Neuronal stem cell (in vitro differentiated cells): ENCODE data around the gene NOSTRIN.

Experiments
- DNase-seq: peaks from one replicate; pipeline ENCODE4 v3.0.0-alpha.2; 2013; ENCODE audit warnings: low spot score
- H2AFZ ChIP-seq: one replicate; pipeline ENCODE4 v1.6.1; 2013; ENCODE audit warnings: mild to moderate bottlenecking, low read length, inconsistent platforms
- H2AK5ac ChIP-seq: 2 replicates; pipeline ENCODE4 v1.6.1; 2013; ENCODE audit warnings: low read depth, mild to moderate bottlenecking, inconsistent platforms, low read length, moderate library complexity, mixed read lengths
- H2BK120ac ChIP-seq: 2 replicates; pipeline ENCODE4 v1.6.1; 2013; ENCODE audit warnings: low read depth, mild to moderate bottlenecking, inconsistent platforms, low read length, moderate library complexity, mixed read lengths
- H2BK12ac ChIP-seq: one replicate; pipeline ENCODE4 v1.6.1; 2013; ENCODE audit warnings: low read length, inconsistent platforms
- H2BK15ac ChIP-seq: 2 replicates; pipeline ENCODE4 v1.6.1; 2013; ENCODE audit warnings: mild to moderate bottlenecking, low read length, inconsistent platforms, mixed read lengths
- H2BK5ac ChIP-seq: one replicate; pipeline ENCODE4 v1.6.1; 2013; ENCODE audit warnings: inconsistent platforms, mild to moderate bottlenecking, low read length, moderate library complexity
- H3K14ac ChIP-seq: one replicate; pipeline ENCODE4 v1.6.1; 2013; ENCODE audit warnings: low read length, inconsistent platforms
- H3K18ac ChIP-seq: 2 replicates; pipeline ENCODE4 v1.6.1; 2013; ENCODE audit warnings: low read length, inconsistent platforms
- H3K23ac ChIP-seq: 2 replicates; pipeline ENCODE4 v1.6.1; 2013; ENCODE audit warnings: low read depth, mild to moderate bottlenecking, mixed read lengths, low read length, inconsistent platforms; ENCODE audit not compliant: poor library complexity
- H3K27ac ChIP-seq: replicated peaks from 3 replicates; pipeline ENCODE4 v1.5.1; 2013; ENCODE audit warnings: low read length, inconsistent platforms
- H3K27me3 ChIP-seq, 3 experiments: 2 replicates each; pipeline ENCODE4 v1.6.1; 2013; ENCODE audit warnings: low read length in 3 of 3, mild to moderate bottlenecking in 2 of 3, inconsistent platforms in 1 of 3, low read depth in 1 of 3, mixed read lengths in 1 of 3, moderate library complexity in 1 of 3; ENCODE audit not compliant: control insufficient read depth in 3 of 3, insufficient read depth in 3 of 3
- H3K36me3 ChIP-seq, 2 donors: replicated peaks in 1 of 2; 2 replicates each; pipeline ENCODE4 v1.6.1; 2013; ENCODE audit warnings: low read length in 2 of 2; ENCODE audit not compliant: control insufficient read depth in 2 of 2, insufficient read depth in 2 of 2
- H3K4ac ChIP-seq: 2 replicates; pipeline ENCODE4 v1.6.1; 2013; ENCODE audit warnings: inconsistent platforms, mild to moderate bottlenecking, low read length, moderate library complexity
- H3K4me1 ChIP-seq, 2 donors: 1 replicate in 1 of 2; 2 replicates in 1 of 2; pipeline ENCODE4 v1.6.1; 2013; ENCODE audit warnings: low read length in 2 of 2, low read depth in 1 of 2; ENCODE audit not compliant: control insufficient read depth in 2 of 2, insufficient read depth in 1 of 2
- H3K4me2 ChIP-seq: one replicate; pipeline ENCODE4 v1.6.1; 2013; ENCODE audit warnings: mild to moderate bottlenecking, low read length, inconsistent platforms; ENCODE audit not compliant: insufficient read depth, poor library complexity, severe bottlenecking
- H3K4me3 ChIP-seq, 2 donors: 2 replicates each; pipeline ENCODE4 v1.5.1; 2013; ENCODE audit warnings: low read length in 2 of 2, mild to moderate bottlenecking in 2 of 2, inconsistent platforms in 1 of 2, moderate library complexity in 1 of 2
- H3K79me1 ChIP-seq: one replicate; pipeline ENCODE4 v1.6.1; 2013; ENCODE audit warnings: low read depth, mild to moderate bottlenecking, inconsistent platforms, low read length, moderate library complexity
- H3K9ac ChIP-seq: one replicate; pipeline ENCODE4 v1.6.1; 2013; ENCODE audit warnings: mild to moderate bottlenecking, low read depth, low read length, inconsistent platforms; ENCODE audit not compliant: poor library complexity
- H3K9me3 ChIP-seq, 2 donors: replicated peaks in 1 of 2; 2 replicates each; pipeline versions ENCODE3 to v1.6.1; 2013; ENCODE audit warnings: low read length in 2 of 2, mild to moderate bottlenecking in 2 of 2, inconsistent platforms in 1 of 2, low read depth in 1 of 2, mixed read lengths in 1 of 2, moderate library complexity in 1 of 2; ENCODE audit not compliant: control insufficient read depth in 2 of 2, insufficient read depth in 1 of 2
- H4K8ac ChIP-seq: one replicate; pipeline ENCODE4 v1.6.1; 2013; ENCODE audit warnings: low read depth, mild to moderate bottlenecking, inconsistent platforms, low read length, moderate library complexity
- H4K91ac ChIP-seq: one replicate; pipeline ENCODE4 v1.6.1; 2013; ENCODE audit warnings: low read length, low read depth, mild to moderate bottlenecking, inconsistent platforms; ENCODE audit not compliant: poor library complexity
- WGBS, 2 donors: extraction: QIAGEN DNeasy Blood & Tissue Kit; methylation state at CpG; one replicate each; pipeline ENCODE4 v1.1.7; 2013; ENCODE audit warnings: missing lambda C conversion rate in 2 of 2, mixed read lengths in 1 of 2; ENCODE audit not compliant: insufficient read length in 2 of 2, insufficient replicate concordance in 1 of 2; ENCODE audit errors: extremely low coverage in 2 of 2; 5-methylcytosine and 5-hydroxymethylcytosine counted together

Gene NOSTRIN

GRCh38 chr2:168782271-168782670 is 20.2 kb upstream of the NOSTRIN start:
- Histone ChIP-seq H3K23ac (no peak overlapping the region), H2BK15ac (no peak overlapping the region), H4K91ac (no peak overlapping the region), H3K27me3 (no peaks in the 10 kb centered on the region), H2BK12ac (no peak overlapping the region), H2BK5ac (no peak overlapping the region), H3K18ac (no peak overlapping the region), H3K36me3 (no peaks in the 10 kb centered on the region), H3K4me2 (no peak overlapping the region), H3K4me3 (no peak overlapping the region), H3K4me1 (no peaks in the 10 kb centered on the region), H3K14ac (no peak overlapping the region), H4K8ac (no peak overlapping the region), H2AFZ (no peak overlapping the region), H3K9me3 (peaks cover 2 to 5% of the 10 kb centered on the region in 2 donors), H3K27ac (no peak overlapping the region), H3K4ac (no peak overlapping the region), H3K79me1 (no peaks in the 10 kb centered on the region), H3K9ac (no peak overlapping the region), H2BK120ac (no peak overlapping the region), H2AK5ac (no peak overlapping the region)
- DNase-seq = no peak
- WGBS, 2 donors = no CpG with 5 or more reads among the region's 4 CpGs

DNA sequence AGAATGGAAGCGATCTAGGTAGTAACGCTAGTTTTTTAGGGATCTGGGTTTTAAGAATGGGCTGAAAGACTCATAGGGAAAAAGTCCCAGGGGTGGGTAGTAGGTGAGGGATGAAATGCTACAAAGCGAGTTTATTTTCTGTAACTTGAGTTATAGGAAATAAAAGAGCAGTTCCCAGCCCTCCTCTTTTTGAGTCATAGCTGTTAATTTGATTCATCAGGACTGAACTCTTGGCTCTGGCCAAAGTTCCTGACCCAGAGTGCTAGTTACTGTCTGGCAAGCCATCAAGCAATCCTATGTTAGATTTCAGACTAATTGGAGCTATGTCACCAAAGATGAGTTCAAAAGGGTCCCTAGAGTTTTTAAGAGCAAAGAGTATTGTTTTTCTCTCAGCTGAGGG is 17.4 kb upstream of the NOSTRIN start:
- no peak overlapping the region for H2BK120ac ChIP-seq
- H2BK5ac ChIP-seq = no peak overlapping the region
- no peak overlapping the region for H4K8ac ChIP-seq
- no peak overlapping the region for H3K18ac ChIP-seq
- H3K9ac ChIP-seq = no peak overlapping the region
- no peak overlapping the region for H3K4me3 ChIP-seq
- no peak overlapping the region for H3K14ac ChIP-seq
- no peaks in the 10 kb centered on the region for H3K27me3 ChIP-seq
- H3K4ac ChIP-seq = no peak overlapping the region
- no peak overlapping the region for H2BK12ac ChIP-seq
- H3K36me3 ChIP-seq = no peaks in the 10 kb centered on the region
- H4K91ac ChIP-seq = no peak overlapping the region
- no peak overlapping the region for H2BK15ac ChIP-seq
- no peak for DNase-seq
- H2AK5ac ChIP-seq = no peak overlapping the region
- H3K79me1 ChIP-seq = no peaks in the 10 kb centered on the region
- no peaks in the 10 kb centered on the region for H3K9me3 ChIP-seq
- H3K23ac ChIP-seq = no peak overlapping the region
- H3K27ac ChIP-seq = no peak overlapping the region
- H3K4me1 ChIP-seq = no peaks in the 10 kb centered on the region
- WGBS, 2 donors = no CpG with 5 or more reads among the region's 3 CpGs
- H3K4me2 ChIP-seq = no peak overlapping the region
- no peak overlapping the region for H2AFZ ChIP-seq

DNA sequence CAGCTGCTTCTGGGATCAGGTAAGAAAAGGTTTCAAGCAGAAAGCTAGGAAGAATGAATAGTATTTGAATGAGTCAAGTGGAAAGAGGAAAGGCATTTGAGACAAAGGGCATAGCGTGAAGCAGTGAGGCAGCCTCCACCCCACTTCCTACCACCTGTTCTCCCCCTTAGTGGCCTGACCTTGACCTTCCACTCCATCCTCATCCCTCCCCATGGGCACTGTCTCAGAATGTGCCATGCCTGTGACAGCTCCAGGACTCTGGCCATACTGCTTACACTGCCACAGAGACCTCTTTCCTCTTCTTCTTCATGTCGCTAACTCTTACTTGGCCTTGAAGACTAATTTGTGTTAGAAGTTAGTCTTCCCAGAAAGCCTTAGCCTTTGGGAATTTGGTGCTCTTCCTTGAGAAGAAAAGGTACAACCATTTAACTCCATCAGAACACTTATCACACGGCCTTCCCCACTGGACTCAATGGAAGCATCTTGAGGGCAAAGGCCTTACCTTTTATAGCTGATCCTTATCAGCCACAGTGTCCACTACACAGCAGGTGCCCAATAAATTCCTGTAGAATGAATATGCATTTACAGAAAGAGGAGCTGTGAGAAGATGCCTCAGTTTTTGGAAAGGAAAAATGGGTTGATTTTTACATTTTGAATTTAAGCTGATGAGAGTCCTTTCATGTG is 15.2 kb upstream of the NOSTRIN start:
- no peak overlapping the region for H3K14ac ChIP-seq
- no peak overlapping the region for H3K4ac ChIP-seq
- H2AK5ac ChIP-seq = no peak overlapping the region
- H3K9me3 ChIP-seq = no peaks in the 10 kb centered on the region
- H3K36me3 ChIP-seq = no peaks in the 10 kb centered on the region
- DNase-seq = no peak
- H3K9ac ChIP-seq = no peak overlapping the region
- no peak overlapping the region for H2BK12ac ChIP-seq
- H3K27me3 ChIP-seq = no peaks in the 10 kb centered on the region
- no peak overlapping the region for H2BK120ac ChIP-seq
- no peak overlapping the region for H4K91ac ChIP-seq
- H2BK15ac ChIP-seq = no peak overlapping the region
- WGBS, 2 donors = no CpG with 5 or more reads among the region's 3 CpGs
- no peak overlapping the region for H3K4me3 ChIP-seq
- no peak overlapping the region for H2BK5ac ChIP-seq
- H2AFZ ChIP-seq = no peak overlapping the region
- no peaks in the 10 kb centered on the region for H3K4me1 ChIP-seq
- H4K8ac ChIP-seq = no peak overlapping the region
- no peak overlapping the region for H3K4me2 ChIP-seq
- no peak overlapping the region for H3K23ac ChIP-seq
- H3K27ac ChIP-seq = no peak overlapping the region
- no peaks in the 10 kb centered on the region for H3K79me1 ChIP-seq
- no peak overlapping the region for H3K18ac ChIP-seq

- no peak overlapping the region for H2BK12ac ChIP-seq
- H2AK5ac ChIP-seq = no peak overlapping the region
- H2BK120ac ChIP-seq = no peak overlapping the region
- no peak overlapping the region for H2BK15ac ChIP-seq
- peak overlapping the region; percentile 8 for H3K23ac ChIP-seq
- H3K9me3 ChIP-seq = no peaks in the 10 kb centered on the region
- no peak overlapping the region for H2BK5ac ChIP-seq
- no peaks in the 10 kb centered on the region for H3K36me3 ChIP-seq
- H3K79me1 ChIP-seq = no peaks in the 10 kb centered on the region
- no peak overlapping the region for H3K18ac ChIP-seq
- H3K4me1 ChIP-seq = no peaks in the 10 kb centered on the region
- no peaks in the 10 kb centered on the region for H3K27me3 ChIP-seq
- H2AFZ ChIP-seq = no peak overlapping the region
- H4K8ac ChIP-seq = no peak overlapping the region
- H3K4me3 ChIP-seq = no peak overlapping the region
- 100% methylated on average over 1 of the region's 1 CpG; no CpG with 5 or more reads in 1 of the 2 donors for WGBS, 2 donors
- H3K4me2 ChIP-seq = no peak overlapping the region
- H3K14ac ChIP-seq = no peak overlapping the region
- H4K91ac ChIP-seq = no peak overlapping the region
- no peak overlapping the region for H3K27ac ChIP-seq
- DNase-seq = no peak
- H3K4ac ChIP-seq = no peak overlapping the region
- no peak overlapping the region for H3K9ac ChIP-seq
These were observed 14.6 kb upstream of the NOSTRIN start for GRCh38 chr2:168787782-168788376.
